Transverse colon (tissue), 4 donors: ENCODE data around the gene ZNF827.

Source experiments
- CTCF ChIP-seq, 5 experiments: fragments of 200-600 bp in 3 of 5; fragments of 450-650 bp in 2 of 5; sonication (generic) in 3 of 5; IDR thresholded peaks; 1 replicate in 2 of 5; 2 replicates in 3 of 5; pipeline ENCODE4 v1.5.1; 2016 to 2017; ENCODE audit warnings: antibody characterized with exemption in 5 of 5, inconsistent platforms in 3 of 5, mild to moderate bottlenecking in 2 of 5, moderate library complexity in 1 of 5
- EP300 ChIP-seq: sonication (generic); formaldehyde crosslinking; IDR thresholded peaks from one replicate; pipeline ENCODE4 v1.6.1; 2017; ENCODE audit warnings: antibody characterized with exemption, low read depth
- POLR2A ChIP-seq: fragments of 450-650 bp; IDR thresholded peaks from one replicate; pipeline ENCODE4 v1.6.1; 2016; ENCODE audit warnings: antibody characterized with exemption, mild to moderate bottlenecking, moderate library complexity
- POLR2AphosphoS5 ChIP-seq, 3 donors: sonication (generic); formaldehyde crosslinking; IDR thresholded peaks; one replicate each; pipeline ENCODE4 v1.6.1; 2016; ENCODE audit warnings: antibody characterized with exemption in 3 of 3

- TF ChIP-seq EP300, result no peak
- TF ChIP-seq CTCF (IDR thresholded peaks at IDR 0.05), result no peak
- TF ChIP-seq POLR2A, result no peak
- TF ChIP-seq POLR2AphosphoS5 (IDR thresholded peaks at IDR 0.05), result no peak
Measured at GRCh38 chr4:145883101-145883694, 55.4 kb downstream of the ZNF827 start.
